ENCODE measurements around the gene POLR2M. TPM values are rescaled to one million over a fixed set of nuclear protein-coding genes. Genes with fewer than 3 reads are reported as not detected.

POLR2M gene
- total RNA-seq, 1 donor from 2014 or later, result 41.4 TPM

DNA sequence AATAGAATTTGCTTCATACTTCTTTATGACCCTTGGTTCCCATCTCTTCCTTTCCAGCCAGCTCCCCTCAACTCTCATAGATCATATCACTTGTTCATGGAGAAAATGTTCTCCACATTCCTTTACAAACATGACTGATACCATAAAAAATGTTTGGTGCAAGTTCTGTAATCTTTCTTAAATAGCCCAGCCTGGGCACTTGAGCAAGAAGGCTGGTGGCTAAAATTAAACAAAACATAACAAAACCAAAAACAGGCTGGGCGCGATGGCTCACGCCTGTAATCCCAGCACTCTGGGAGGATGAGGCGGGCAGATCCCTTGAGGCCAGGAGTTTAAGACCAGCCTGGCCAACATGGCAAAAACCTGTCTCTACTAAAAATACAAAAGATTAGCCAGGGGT lies 8.9 kb upstream of the POLR2M start:
- DNase-seq, result no peak
- peaks cover 6% of the 10 kb centered on the region for H3K4me1 Mint-ChIP-seq (ENCODE audit: low read depth, unreplicated experiment)
- no peaks in the 10 kb centered on the region for H3K9me3 Mint-ChIP-seq (ENCODE audit: unreplicated experiment)
- no peaks in the 10 kb centered on the region for H3K36me3 Mint-ChIP-seq (ENCODE audit: unreplicated experiment)
- no peak overlapping the region for H3K4me3 Mint-ChIP-seq (ENCODE audit: unreplicated experiment)
- H3K27me3 Mint-ChIP-seq (ENCODE audit: unreplicated experiment), result no peaks in the 10 kb centered on the region
- no peak overlapping the region for H3K27ac Mint-ChIP-seq (ENCODE audit: unreplicated experiment)
- TF ChIP-seq, protein P1, sequence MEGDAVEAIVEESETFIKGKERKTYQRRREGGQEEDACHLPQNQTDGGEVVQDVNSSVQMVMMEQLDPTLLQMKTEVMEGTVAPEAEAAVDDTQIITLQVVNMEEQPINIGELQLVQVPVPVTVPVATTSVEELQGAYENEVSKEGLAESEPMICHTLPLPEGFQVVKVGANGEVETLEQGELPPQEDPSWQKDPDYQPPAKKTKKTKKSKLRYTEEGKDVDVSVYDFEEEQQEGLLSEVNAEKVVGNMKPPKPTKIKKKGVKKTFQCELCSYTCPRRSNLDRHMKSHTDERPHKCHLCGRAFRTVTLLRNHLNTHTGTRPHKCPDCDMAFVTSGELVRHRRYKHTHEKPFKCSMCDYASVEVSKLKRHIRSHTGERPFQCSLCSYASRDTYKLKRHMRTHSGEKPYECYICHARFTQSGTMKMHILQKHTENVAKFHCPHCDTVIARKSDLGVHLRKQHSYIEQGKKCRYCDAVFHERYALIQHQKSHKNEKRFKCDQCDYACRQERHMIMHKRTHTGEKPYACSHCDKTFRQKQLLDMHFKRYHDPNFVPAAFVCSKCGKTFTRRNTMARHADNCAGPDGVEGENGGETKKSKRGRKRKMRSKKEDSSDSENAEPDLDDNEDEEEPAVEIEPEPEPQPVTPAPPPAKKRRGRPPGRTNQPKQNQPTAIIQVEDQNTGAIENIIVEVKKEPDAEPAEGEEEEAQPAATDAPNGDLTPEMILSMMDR (IDR thresholded peaks at IDR 0.05; ENCODE audit: partially characterized antibody, unreplicated experiment), result no peak

DNA sequence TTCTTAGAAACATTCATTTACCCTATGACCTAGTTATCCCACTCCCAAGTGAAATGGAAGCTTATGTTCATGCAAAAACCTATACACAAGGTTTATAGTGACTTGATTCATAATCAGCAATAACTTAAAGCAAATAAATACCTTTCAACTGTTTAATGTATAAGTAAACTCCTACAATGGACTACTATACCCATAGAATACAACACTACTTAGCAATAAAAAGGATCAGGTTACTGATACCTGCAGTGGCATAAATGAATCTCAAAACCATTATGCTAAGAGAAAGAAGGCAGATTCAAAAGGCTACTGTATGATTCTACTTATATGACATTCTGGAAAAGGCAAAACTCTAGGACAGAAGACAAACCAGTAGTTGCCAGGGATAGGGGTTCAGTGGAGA lies 8.3 kb upstream of the POLR2M start:
- Mint-ChIP-seq H3K4me3 (ENCODE audit: unreplicated experiment) (no peak overlapping the region), H3K27ac (ENCODE audit: unreplicated experiment) (no peak overlapping the region), H3K4me1 (ENCODE audit: low read depth, unreplicated experiment) (peaks cover 6% of the 10 kb centered on the region), H3K36me3 (ENCODE audit: unreplicated experiment) (no peaks in the 10 kb centered on the region), H3K27me3 (ENCODE audit: unreplicated experiment) (no peaks in the 10 kb centered on the region), H3K9me3 (ENCODE audit: unreplicated experiment) (no peaks in the 10 kb centered on the region)
- TF ChIP-seq, protein P1 (IDR thresholded peaks at IDR 0.05; ENCODE audit: partially characterized antibody, unreplicated experiment), result no peak
- no peak for DNase-seq

DNA sequence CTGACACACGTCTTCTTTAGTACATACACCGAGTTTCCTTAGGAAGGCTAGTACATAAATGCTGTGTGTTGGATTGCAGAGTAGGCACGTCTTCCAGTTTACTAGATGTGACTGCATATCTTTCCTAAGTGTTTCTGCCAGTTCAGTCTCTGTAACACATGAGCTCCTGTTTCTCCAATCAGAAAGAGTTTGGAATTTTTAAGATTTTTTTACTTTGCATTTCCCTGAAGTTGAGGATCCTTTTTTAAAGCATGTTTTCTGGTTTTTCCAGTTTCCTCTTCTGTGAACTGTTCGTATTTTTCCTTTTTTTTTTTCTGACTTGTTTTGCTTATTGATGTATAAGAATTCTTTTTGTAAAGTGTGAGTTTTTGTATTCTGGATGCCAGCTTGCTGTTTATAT lies 7.5 kb upstream of the POLR2M start:
- TF ChIP-seq, protein P1 (IDR thresholded peaks at IDR 0.05; ENCODE audit: partially characterized antibody, unreplicated experiment), result no peak
- Mint-ChIP-seq H3K9me3 (ENCODE audit: unreplicated experiment) (no peaks in the 10 kb centered on the region), H3K4me1 (ENCODE audit: low read depth, unreplicated experiment) (peaks cover 6% of the 10 kb centered on the region), H3K36me3 (ENCODE audit: unreplicated experiment) (no peaks in the 10 kb centered on the region), H3K4me3 (ENCODE audit: unreplicated experiment) (no peak overlapping the region), H3K27ac (ENCODE audit: unreplicated experiment) (no peak overlapping the region), H3K27me3 (ENCODE audit: unreplicated experiment) (no peaks in the 10 kb centered on the region)
- DNase-seq, result no peak

DNA sequence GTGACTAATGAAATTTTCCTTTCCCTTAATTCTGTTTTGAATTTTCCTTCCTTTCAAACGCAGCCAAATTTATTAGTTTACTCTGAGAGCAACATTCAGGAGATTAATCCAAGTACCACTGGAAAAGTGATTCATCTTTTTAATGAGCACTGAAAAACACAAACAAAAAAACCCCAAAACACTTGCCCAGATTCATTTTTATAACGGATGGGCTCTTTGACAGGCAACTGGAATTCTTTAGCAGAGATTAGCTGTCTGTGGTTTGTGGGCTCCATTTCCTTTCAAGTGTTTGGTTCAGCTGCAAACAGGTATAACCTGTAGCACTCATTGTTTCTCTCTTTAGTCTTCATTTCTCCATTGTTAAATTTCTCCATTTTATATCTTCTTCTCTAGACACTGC lies 3.1 kb upstream of the POLR2M start:
- Mint-ChIP-seq H3K4me3 (ENCODE audit: unreplicated experiment) (no peak overlapping the region), H3K27ac (ENCODE audit: unreplicated experiment) (no peak overlapping the region), H3K4me1 (ENCODE audit: low read depth, unreplicated experiment) (peaks cover 7% of the 10 kb centered on the region), H3K36me3 (ENCODE audit: unreplicated experiment) (no peaks in the 10 kb centered on the region), H3K9me3 (ENCODE audit: unreplicated experiment) (no peaks in the 10 kb centered on the region), H3K27me3 (ENCODE audit: unreplicated experiment) (no peaks in the 10 kb centered on the region)
- DNase-seq, result no peak
- TF ChIP-seq, protein P1 (IDR thresholded peaks at IDR 0.05; ENCODE audit: partially characterized antibody, unreplicated experiment), result no peak

DNA sequence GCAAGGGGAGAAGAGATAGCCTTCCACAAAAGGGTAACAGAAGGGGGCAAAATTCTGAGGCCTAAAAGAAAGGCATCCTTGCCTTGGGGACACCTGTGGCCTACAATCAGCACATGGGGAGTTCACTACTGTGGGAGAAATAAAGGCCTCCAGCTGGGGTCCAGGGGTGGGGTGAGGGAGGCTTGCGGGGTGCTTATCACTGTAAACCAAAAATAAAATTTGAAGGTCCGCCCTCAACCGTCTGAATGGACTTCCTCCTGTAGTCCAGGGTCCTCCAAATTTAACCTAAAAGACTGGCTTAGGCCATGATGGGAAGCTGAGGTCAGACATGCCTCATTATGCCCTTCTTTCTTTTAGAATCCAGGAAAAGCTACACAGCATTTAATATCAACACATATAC lies 2.1 kb upstream of the POLR2M start:
- H3K36me3 Mint-ChIP-seq (ENCODE audit: unreplicated experiment), result no peaks in the 10 kb centered on the region
- DNase-seq, result no peak
- no peak overlapping the region for H3K4me3 Mint-ChIP-seq (ENCODE audit: unreplicated experiment)
- no peaks in the 10 kb centered on the region for H3K9me3 Mint-ChIP-seq (ENCODE audit: unreplicated experiment)
- TF ChIP-seq, protein P1 (IDR thresholded peaks at IDR 0.05; ENCODE audit: partially characterized antibody, unreplicated experiment), result no peak
- no peak overlapping the region for H3K27ac Mint-ChIP-seq (ENCODE audit: unreplicated experiment)
- H3K27me3 Mint-ChIP-seq (ENCODE audit: unreplicated experiment), result no peaks in the 10 kb centered on the region
- H3K4me1 Mint-ChIP-seq (ENCODE audit: low read depth, unreplicated experiment), result peaks cover 7% of the 10 kb centered on the region
